ENCODE data around the gene INPP5A.
"Not testable (repeated sequence)": the region's sequence is repeated elsewhere in the genome, so short reads cannot be mapped to it uniquely, and the experiment has no call there.

The INPP5A gene

DNA sequence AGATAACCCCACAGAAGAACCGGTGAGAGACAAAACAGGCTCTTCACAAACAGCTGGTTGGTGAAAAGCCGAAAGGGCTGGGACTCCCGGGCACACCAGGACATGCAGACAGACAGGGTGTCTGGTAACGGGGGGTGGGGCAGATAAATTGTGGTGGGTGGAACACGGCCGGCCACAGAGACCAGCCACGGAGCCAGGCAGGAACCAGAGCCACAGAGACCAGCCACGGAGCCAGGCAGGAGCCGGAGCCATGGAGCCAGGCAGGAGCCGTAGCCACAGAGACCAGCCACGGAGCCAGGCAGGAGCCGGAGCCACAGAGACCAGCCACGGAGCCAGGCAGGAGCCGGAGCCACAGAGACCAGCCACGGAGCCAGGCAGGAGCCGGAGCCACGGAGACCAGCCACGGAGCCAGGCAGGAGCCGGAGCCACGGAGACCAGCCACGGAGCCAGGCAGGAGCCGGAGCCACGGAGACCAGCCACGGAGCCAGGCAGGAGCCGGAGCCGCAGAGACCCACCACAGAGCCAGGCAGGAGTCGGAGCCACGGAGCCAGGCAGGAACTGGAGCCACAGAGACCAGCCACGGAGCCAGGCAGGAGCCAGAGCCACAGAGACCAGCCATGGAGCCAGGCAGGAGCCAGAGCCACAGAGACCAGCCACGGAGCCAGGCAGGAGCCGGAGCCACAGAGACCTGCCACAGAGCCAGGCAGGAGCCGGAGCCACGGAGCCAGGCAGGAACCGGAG lies 288.4 kb downstream of the INPP5A start:
- not testable (repeated sequence) for DNase-seq (ENCODE audit: low read depth)

DNA sequence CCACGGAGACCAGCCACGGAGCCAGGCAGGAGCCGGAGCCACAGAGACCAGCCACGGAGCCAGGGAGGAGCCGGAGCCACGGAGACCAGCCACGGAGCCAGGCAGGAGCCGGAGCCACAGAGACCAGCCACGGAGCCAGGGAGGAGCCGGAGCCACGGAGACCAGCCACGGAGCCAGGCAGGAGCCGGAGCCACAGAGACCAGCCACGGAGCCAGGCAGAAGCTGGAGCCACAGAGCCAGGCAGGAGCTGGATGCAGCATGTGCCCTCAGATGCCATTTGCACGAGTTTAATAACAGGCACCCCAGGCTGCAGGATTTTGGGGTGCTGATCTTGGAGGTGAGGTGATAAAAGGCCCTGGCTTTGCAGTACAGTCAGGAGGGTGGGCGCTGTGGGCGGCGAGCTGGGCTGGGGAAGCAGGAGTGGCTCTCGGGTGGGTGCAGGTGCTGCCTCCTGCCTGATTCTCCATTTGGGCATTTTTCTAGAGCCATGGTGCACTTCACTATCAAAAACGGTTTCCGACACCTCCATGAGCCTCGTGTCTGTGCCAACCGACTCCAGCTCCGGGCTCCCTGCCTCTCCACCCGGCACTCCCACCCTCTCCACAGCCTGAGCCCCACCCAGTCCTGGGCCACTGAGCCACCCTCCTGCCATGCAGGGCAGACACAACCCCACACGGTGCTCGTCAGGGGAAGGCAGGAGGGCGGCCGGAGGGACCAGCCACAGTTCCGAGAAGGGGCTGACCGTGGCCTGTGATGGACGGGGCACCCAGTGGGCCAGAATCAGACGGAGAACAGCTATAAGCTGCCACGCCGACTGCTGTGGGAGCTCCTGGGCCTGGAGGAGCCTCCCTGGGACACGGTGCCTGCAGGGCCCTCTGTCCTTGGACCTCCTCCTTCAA lies 289.2 kb downstream of the INPP5A start:
- no peak for DNase-seq (ENCODE audit: low read depth)

DNA sequence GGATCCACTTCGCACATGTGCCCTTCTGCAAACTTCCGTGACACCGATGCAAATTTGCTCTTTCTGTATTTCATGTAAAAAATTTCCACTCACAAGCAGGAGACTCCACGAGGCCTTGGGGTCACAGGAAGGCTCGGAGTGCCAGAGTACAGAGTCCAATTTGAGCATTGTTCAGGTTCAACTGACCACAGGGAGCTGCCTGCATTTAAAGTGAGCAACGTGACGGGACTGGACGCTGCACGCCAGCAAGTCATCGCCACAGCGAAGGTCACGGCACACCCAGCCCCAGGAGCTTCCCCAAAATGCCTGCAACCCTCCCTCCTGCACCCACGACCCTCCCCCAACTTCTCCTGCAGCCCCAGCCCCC lies 289.8 kb downstream of the INPP5A start:
- no peak for DNase-seq (ENCODE audit: low read depth)

DNA sequence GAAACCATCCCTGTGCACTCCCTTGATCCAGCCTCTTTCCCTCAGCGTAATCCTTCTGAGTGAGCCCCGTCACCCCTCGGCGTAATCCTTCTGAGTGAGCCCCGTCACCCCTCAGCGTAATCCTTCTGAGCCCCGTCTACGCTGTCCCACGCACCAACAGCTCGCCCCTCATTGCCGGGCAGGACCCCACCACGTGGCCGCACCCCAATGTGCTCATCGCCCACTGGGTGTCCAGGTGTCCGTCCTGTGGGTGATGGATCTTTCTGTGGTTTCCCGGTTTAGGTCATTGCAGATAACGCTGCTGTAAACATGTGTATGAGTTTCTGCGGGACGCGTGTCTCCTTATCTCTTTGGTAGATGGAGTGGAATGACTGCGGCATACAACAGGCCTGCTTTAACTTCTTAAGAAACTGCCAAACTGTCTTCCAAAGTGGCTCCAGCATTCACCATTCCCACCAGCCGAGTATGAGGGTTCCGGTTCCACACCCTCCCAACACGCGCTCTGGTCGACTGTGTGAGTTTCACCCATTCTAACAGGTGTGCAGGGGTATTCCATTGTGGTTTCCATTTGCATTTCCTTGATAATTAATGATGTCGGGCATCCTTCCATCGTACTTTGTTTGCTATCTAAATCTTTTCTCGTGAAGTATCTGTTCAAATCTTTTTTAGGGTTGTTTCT lies 290.4 kb downstream of the INPP5A start:
- DNase-seq (ENCODE audit: low read depth): no peak

DNA sequence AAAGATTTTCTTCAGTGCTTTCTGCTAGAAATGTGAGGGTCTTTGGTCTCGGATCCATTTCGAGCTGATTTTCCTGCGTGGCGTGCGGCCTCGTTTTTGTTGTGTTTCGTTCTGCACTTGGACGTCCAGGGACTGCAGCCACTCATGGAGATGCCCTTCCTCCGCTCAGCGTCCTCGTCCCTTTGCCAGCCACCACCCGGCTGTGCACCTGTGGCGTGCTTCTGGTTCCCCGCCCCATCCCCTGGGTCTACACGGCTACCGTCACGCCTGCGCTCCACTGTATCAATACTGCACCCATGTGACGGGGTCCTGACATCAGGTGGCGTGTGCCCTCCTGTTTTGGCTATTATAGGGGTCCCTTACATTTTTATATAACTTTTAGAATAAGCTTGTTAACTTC lies 291.1 kb downstream of the INPP5A start:
- no peak for DNase-seq (ENCODE audit: low read depth)

DNA sequence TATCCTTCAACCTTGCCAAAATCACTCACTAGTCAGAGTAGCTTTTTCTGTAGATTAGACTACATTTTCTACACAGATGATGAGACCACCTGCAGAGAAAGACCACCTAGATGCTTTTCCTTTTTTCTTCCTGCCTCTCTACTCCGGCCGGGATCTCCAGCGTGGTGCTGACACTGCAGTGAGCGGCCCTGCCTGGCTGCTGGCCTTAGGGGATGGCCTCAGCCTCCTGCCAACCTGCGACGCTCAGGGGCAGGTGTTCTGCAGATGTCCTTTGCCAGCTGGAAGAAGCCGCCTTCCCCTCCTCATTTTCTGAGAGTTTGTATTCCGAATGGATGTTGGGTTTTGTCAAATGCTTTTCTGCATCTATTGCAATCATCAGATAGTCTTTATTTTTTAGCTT lies 291.8 kb downstream of the INPP5A start:
- no peak for DNase-seq (ENCODE audit: low read depth)

DNA sequence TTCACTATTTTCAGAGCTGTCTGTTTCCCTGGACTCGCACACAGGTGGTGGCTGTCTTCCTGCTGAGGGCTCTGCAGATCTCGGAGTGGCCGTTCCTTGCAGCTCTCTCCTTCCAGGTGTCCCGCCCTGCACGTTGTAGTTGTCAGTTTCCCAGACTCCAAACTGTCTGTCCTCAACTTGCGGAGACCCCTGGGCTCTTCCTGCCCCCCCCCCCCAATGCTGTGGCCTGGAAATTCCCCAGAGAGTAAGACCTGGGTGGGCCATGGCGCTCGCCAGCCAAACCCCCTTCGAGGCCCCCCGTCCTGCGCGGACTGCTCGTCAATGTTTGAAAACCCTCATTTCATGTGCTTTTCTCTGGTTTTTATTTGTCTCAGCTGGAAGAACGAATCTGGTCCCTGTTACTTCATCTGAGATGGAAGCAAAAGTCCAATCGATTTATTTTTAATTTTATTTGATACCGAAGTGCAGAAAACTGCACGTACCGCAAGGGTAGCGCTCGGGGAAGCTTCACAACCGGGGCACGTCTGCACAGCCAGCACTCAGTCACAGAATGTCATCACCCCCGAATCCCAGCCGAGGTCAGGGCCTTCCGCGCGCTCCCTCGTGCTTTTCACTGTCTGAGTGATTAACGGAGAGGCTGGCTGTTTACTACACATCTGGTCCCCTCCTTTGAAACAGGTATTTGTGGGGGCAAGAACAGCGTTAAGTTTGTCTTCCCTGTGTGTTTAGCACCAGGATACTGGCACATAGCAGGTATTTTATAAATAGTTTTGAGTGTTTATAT lies 294.8 kb downstream of the INPP5A start:
- no peak for DNase-seq (ENCODE audit: low read depth)
